ENCODE measurements around the gene GLUD2. TPM values are rescaled to one million over a fixed set of nuclear protein-coding genes. Genes with fewer than 3 reads are reported as not detected.

Gene GLUD2
- total RNA-seq, 1 experiment from 2014 or later = 1.7 TPM

- in situ Hi-C loops (cut with HindIII; ENCODE audit: low sequenced_read_pairs) = no loop called here
- no peak for DNase-seq (ENCODE audit: low spot score)
Measured at GRCh38 chrX:121085612-121086010, 38.2 kb downstream of the GLUD2 start.

GRCh38 chrX:121093011-121093410 is 45.6 kb downstream of the GLUD2 start:
- in situ Hi-C loops (cut with HindIII; ENCODE audit: low sequenced_read_pairs) = no loop called here
- DNase-seq (ENCODE audit: low spot score) = no peak

Other genes with a start within 250 kb of the GLUD2 start
- gene CT47B1, start 171.7 kb upstream of the GLUD2 start, total RNA-seq (2014; rRNA removed; shearing (Covaris generic)) = not detected in 2 replicates
- not detected in 2 replicates for gene CT47A11, start 110.5 kb upstream of the GLUD2 start, total RNA-seq (2014; rRNA removed; shearing (Covaris generic))
- gene CT47A10, start 105.6 kb upstream of the GLUD2 start, total RNA-seq (2014; rRNA removed; shearing (Covaris generic)) = not detected in 2 replicates
- not detected in 2 replicates for gene CT47A9, start 100.7 kb upstream of the GLUD2 start, total RNA-seq (2014; rRNA removed; shearing (Covaris generic))
- not detected in 2 replicates for gene CT47A8, start 95.9 kb upstream of the GLUD2 start, total RNA-seq (2014; rRNA removed; shearing (Covaris generic))
- not detected in 2 replicates for gene CT47A7, start 91.0 kb upstream of the GLUD2 start, total RNA-seq (2014; rRNA removed; shearing (Covaris generic))
- gene CT47A6, start 86.1 kb upstream of the GLUD2 start, total RNA-seq (2014; rRNA removed; shearing (Covaris generic)) = not detected in 2 replicates
- not detected in 2 replicates for gene CT47A5, start 81.3 kb upstream of the GLUD2 start, total RNA-seq (2014; rRNA removed; shearing (Covaris generic))
- gene CT47A4, start 76.4 kb upstream of the GLUD2 start, total RNA-seq (2014; rRNA removed; shearing (Covaris generic)) = not detected in 2 replicates
- gene CT47A3, start 71.5 kb upstream of the GLUD2 start, total RNA-seq (2014; rRNA removed; shearing (Covaris generic)) = not detected in 2 replicates
- not detected in 2 replicates for gene CT47A2, start 66.7 kb upstream of the GLUD2 start, total RNA-seq (2014; rRNA removed; shearing (Covaris generic))
- not detected in 2 replicates for gene CT47A1, start 61.9 kb upstream of the GLUD2 start, total RNA-seq (2014; rRNA removed; shearing (Covaris generic))

Data from G401 (cell line).